Measurements from ENCODE around the gene RNPEP.
"Not testable (repeated sequence)": the region's sequence is repeated elsewhere in the genome, so short reads cannot be mapped to it uniquely, and the experiment has no call there.

RNPEP gene

GRCh38 chr1:202038688-202039346 lies 56.4 kb downstream of the RNPEP start:
- DNase-seq, result no peak

DNA sequence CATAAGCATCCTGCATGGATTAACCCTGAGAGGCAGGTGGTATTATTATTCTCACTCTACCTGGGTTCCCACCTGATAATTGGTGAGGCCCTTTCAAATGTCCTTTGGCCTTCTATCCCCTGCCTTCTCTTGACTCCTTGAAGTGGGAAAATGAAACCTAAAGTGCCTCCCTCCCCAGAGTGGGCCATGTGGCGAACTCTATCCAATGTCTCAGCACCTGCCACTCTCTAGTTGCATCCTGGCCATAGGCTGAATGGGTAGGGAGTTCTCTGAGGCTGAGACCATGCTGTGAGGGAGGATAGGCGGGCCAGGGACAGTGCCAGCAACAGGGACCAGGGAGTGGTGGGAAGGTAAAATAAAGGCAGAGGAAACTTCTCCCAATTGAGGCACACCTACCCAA lies 63.3 kb downstream of the RNPEP start:
- DNase-seq, result no peak

- no peak for DNase-seq
Measured at GRCh38 chr1:202046227-202046626, 63.8 kb downstream of the RNPEP start.

DNA sequence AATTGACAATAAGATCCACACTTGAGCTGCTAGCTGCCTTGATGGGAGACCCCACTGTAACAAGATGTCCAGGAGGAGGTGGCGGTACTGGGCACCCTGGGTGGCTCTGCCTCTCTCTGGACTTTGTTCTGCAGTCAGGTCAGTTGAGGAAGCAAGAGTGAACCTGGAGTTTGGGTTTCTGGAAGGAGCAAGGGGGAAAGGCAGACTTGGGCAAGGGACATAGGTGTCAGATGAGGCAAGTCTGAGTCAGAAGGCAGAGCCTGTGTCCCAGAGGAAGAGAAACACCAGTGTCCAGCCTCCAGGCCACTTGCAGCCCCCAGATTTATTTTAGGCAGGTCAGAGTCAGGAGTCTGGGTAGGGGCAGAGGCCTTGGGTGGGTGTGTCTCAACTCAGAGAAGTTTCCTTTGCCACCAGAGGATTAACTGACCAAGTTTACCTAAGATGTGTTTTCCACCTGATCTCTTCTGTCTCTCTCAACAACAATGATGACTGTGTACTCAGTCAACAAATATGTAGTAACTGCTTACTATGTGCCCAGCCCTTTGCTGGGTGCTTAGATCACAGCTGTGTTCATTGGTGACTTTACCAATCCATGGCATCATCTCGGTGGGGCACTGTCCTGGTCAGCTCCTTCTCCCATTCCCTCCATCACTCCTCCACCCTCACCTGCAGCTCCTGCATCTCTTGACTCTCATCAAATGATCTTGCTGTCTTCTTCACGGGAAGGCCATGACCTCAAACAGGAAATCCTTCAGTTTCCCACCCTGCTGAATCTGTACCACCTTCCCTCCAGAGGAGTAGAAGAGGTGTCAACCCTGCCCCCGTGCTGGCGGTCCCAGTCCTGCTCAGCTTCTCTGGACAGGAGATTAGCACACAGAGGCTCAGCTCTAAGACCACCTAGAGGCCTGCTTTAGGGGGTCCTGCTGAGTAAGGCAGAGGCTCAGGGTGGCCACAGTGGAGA lies 64.6 kb downstream of the RNPEP start:
- DNase-seq, result no peak

- no peak for DNase-seq
Measured at GRCh38 chr1:202047977-202048376, 65.5 kb downstream of the RNPEP start.

- no peak for DNase-seq
Measured at GRCh38 chr1:202049129-202049528, 66.7 kb downstream of the RNPEP start.

- DNase-seq, result no peak
Measured at GRCh38 chr1:202054094-202054493, 71.6 kb downstream of the RNPEP start.

GRCh38 chr1:202054673-202055072 lies 72.2 kb downstream of the RNPEP start:
- DNase-seq, result not testable (repeated sequence)
